ENCODE data around the gene LRRC17. TPM values are rescaled to one million over a fixed set of nuclear protein-coding genes. Genes with fewer than 3 reads are reported as not detected.

The LRRC17 gene
- total and polyA plus RNA-seq, 2 of the 4 experiments (the other 2 are of a cell fraction) = 250 to 280 TPM

DNA sequence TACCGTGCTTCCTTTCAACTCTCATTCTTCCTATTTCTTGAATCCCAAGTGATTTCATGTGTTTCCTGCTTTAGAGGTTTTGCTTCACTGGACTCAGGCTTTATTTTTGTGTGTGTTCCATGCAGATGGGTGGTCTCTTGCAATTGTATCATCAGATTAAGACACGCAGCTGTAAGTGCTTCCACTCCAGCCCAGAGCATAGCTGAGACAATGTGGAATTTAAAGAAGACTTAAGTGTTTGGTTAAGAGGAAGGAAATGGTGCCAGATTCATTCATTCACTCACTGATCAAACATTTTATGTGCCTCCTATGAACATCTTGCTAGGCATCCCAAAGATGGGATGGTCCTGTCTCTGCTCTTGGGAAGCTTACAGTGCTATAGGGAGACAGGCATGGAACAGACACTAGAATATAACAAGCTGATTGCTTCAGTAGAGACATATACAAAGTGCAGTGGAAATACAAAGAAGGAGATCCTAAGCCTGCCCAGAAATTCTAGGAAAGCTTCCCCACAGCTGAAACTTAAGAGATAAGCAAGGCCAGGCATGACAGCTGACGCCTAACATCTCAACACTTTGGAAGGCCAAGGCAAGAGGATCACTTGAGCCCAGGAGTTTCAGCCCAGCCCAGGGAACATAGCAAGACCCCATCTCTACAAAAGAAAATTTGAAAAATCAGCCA is 46.1 kb upstream of the LRRC17 start:
- BruUV-seq (replicated peaks) = no TSS peak
- Histone ChIP-seq H2AK9ac (replicated peaks; ENCODE audit: low read depth, low read length, poor library complexity) (no peak overlapping the region), H4K8ac (ENCODE audit: low read depth in 2 of 2, low read length in 2 of 2) (peak overlapping the region; percentile 57 to 78; a peak in 3 of 4 replicates), H3K27ac (ENCODE audit: insufficient read depth, low read length) (no peak overlapping the region), H2AFZ (replicated peaks; ENCODE audit: low read length, poor library complexity) (no peak overlapping the region), H3K18ac (ENCODE audit: low read depth, low read length) (peak overlapping the region; percentile 87), H3K9ac (ENCODE audit: low read depth, low read length) (no peak overlapping the region), H2BK20ac (ENCODE audit: low read depth, low read length) (peak overlapping the region; percentile 42), H4K5ac (ENCODE audit: low read depth, low read length) (peak overlapping the region; percentile 64; the same call in 1 of the 2 replicates), H3K4ac (ENCODE audit: low read depth, low read length) (peak overlapping the region; percentile 76), H2BK5ac (ENCODE audit: low read depth, low read length, poor library complexity, severe bottlenecking) (no peak overlapping the region), H3K9me3 (ENCODE audit: control insufficient read depth, insufficient read depth, low read length) (no peaks in the 10 kb centered on the region), H4K91ac (ENCODE audit: insufficient read depth, low read depth, low read length) (peak overlapping the region; percentile 91), H3K4me2 (ENCODE audit: low read depth, low read length) (no peak overlapping the region), H2BK120ac (ENCODE audit: low read depth, low read length) (peak overlapping the region; percentile 82), H2AK5ac (ENCODE audit: low read depth, low read length) (peak overlapping the region; percentile 36; the same call in 1 of the 2 replicates), H3K14ac (replicated peaks; ENCODE audit: low read depth, low read length) (peak overlapping the region; percentile 78), H3K56ac (ENCODE audit: extremely low read depth, insufficient read depth, low read length) (no peak overlapping the region), H3K27me3 (ENCODE audit: control insufficient read depth, insufficient read depth, low read length) (no peaks in the 10 kb centered on the region), H3K4me3 (ENCODE audit: insufficient read depth, low read depth, low read length) (no peak overlapping the region), H4K20me1 (ENCODE audit: insufficient read depth, low read length) (no peaks in the 10 kb centered on the region), H3K4me1 (ENCODE audit: control insufficient read depth, insufficient read depth, low read length) (peaks cover 8% of the 10 kb centered on the region), H3K79me1 (ENCODE audit: low read depth in 1 of 2, low read length in 2 of 2) (no peaks in the 10 kb centered on the region), H3K36me3 (ENCODE audit: control insufficient read depth, insufficient read depth, low read length) (no peaks in the 10 kb centered on the region), H3K23ac (ENCODE audit: low read depth, low read length) (peak overlapping the region; percentile 85), H2BK15ac (ENCODE audit: low read depth, low read length) (peak overlapping the region; percentile 90; the same call in 2 of the 3 replicates), H3K9me1 (ENCODE audit: insufficient read depth, low read length) (peaks cover 18% of the 10 kb centered on the region)
- in situ Hi-C loops (cut with MboI; ENCODE audit: low sequenced_read_pairs) = no loop called here
- POLR2A ChIA-PET (ENCODE audit: unreplicated experiment) = no interaction called here
- ATAC-seq (ENCODE audit: low read depth) (no peak; the same call in 1 of the 2 replicates), DNase-seq (no peak)
- no CpG with 5 or more reads among the region's 3 CpGs for WGBS, 2 experiments (ENCODE audit: extremely low coverage in 2 of 2, insufficient read length in 1 of 2)
- dilution Hi-C loops (cut with HindIII; ENCODE audit: low sequenced_read_pairs, unreplicated experiment) = no loop called here
- CTCF ChIA-PET = interaction anchor here (0.6 kb wide), 1 partner anchor 158 kb away, joined by 3 read pairs; no protein-coding TSS in a partner anchor
- TF ChIP-seq MAZ (IDR thresholded peaks at IDR 0.05; ENCODE audit: borderline replicate concordance, low read depth, low read length) = no peak
- no peak for TF ChIP-seq MXI1 (IDR thresholded peaks at IDR 0.05; ENCODE audit: borderline replicate concordance, low read depth, low read length)
- TF ChIP-seq, protein P1, sequence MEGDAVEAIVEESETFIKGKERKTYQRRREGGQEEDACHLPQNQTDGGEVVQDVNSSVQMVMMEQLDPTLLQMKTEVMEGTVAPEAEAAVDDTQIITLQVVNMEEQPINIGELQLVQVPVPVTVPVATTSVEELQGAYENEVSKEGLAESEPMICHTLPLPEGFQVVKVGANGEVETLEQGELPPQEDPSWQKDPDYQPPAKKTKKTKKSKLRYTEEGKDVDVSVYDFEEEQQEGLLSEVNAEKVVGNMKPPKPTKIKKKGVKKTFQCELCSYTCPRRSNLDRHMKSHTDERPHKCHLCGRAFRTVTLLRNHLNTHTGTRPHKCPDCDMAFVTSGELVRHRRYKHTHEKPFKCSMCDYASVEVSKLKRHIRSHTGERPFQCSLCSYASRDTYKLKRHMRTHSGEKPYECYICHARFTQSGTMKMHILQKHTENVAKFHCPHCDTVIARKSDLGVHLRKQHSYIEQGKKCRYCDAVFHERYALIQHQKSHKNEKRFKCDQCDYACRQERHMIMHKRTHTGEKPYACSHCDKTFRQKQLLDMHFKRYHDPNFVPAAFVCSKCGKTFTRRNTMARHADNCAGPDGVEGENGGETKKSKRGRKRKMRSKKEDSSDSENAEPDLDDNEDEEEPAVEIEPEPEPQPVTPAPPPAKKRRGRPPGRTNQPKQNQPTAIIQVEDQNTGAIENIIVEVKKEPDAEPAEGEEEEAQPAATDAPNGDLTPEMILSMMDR (conservative IDR thresholded peaks at IDR 0.05; ENCODE audit: low read depth, low read length) = no peak
- TF ChIP-seq RFX5 (IDR thresholded peaks at IDR 0.05; ENCODE audit: low read depth, low read length) = no peak
- TF ChIP-seq POLR2A (IDR thresholded peaks at IDR 0.05; ENCODE audit: low read depth, low read length) = no peak
- TF ChIP-seq NFE2L2 (IDR thresholded peaks at IDR 0.05; ENCODE audit: low read depth, low read length) = no peak
- TF ChIP-seq, protein P2, sequence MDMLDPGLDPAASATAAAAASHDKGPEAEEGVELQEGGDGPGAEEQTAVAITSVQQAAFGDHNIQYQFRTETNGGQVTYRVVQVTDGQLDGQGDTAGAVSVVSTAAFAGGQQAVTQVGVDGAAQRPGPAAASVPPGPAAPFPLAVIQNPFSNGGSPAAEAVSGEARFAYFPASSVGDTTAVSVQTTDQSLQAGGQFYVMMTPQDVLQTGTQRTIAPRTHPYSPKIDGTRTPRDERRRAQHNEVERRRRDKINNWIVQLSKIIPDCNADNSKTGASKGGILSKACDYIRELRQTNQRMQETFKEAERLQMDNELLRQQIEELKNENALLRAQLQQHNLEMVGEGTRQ (IDR thresholded peaks at IDR 0.05; ENCODE audit: low read depth, low read length) = no peak
- intact Hi-C loops (cut with micrococcal nuclease) = no loop called here

All from IMR-90 (cell line).